HCT116 (cell line): ENCODE results near the gene LMAN1L. TPM values are rescaled to one million over a fixed set of nuclear protein-coding genes. Genes with fewer than 3 reads are reported as not detected.

Source experiments
- ATAC-seq: fragments of 200-7000 bp; cut with Tn5 transposase; 2 replicates; pipeline ENCODE4 v1.9.1; 2020; ENCODE audit warnings: mild to moderate bottlenecking, moderate library complexity
- BruUV-seq: library from RNA; stranded (reverse); fragments of 400-500 nt; replicated peaks from 2 replicates; lab custom pipeline; 2021; lab: Mats Ljungman, UMichigan
- CTCF ChIA-PET: fragments of 300-600 bp; sonication (Branson Sonifier 250); formaldehyde crosslinking; loops from one replicate; lab custom pipeline; 2021; ENCODE audit warnings: antibody characterized with exemption; lab: Charles Lee
- POLR2A ChIA-PET: fragments of 300-600, 350-600 bp; sonication (Branson Sonifier 250); formaldehyde crosslinking; loops from one replicate; lab custom pipeline; 2021; ENCODE audit warnings: antibody characterized with exemption; lab: Charles Lee
- RAD21 ChIA-PET, 2 experiments: fragments of 300-600 bp; sonication (Branson Sonifier 250); formaldehyde crosslinking; loops; one replicate each; lab custom pipeline; 2023; ENCODE audit warnings: low total read pairs in 2 of 2; ENCODE audit not compliant: uncharacterized antibody in 2 of 2, unreplicated experiment in 2 of 2, low non-redundant PET in 1 of 2; lab: Charles Lee
- DNase-seq: peaks from one replicate; pipeline ENCODE4 v3.0.0-alpha.2; 2010; ENCODE audit warnings: low read depth, low spot score
- H2AFZ ChIP-seq: fragments of 200-600 bp; shearing (Covaris generic), sonication (generic); 2 replicates; pipeline ENCODE4 v1.6.1; 2017; ENCODE audit warnings: low read depth, mixed run types, mixed read lengths, antibody characterized with exemption, low read length; ENCODE audit not compliant: poor library complexity, severe bottlenecking
- H3K27ac ChIP-seq: 2 replicates; pipeline ENCODE4 v1.5.1; 2012; ENCODE audit warnings: low read depth, low read length
- H3K27me3 ChIP-seq: fragments of 200-600 bp; sonication (generic); 2 replicates; pipeline ENCODE4 v1.6.1; 2016; ENCODE audit warnings: mixed run types, low read length, mixed read lengths; ENCODE audit not compliant: insufficient read depth
- H3K36me3 ChIP-seq, 2 experiments: fragments of 200-500 bp in 1 of 2; fragments of 200-600 bp in 1 of 2; sonication (Bioruptor generic) in 1 of 2; sonication (generic) in 1 of 2; 2 replicates each; pipeline versions ENCODE4 v1.5.1 to v1.6.1; 2014 to 2016; ENCODE audit warnings: low read length in 2 of 2, inconsistent platforms in 1 of 2, mixed read lengths in 1 of 2, mixed run types in 1 of 2; ENCODE audit not compliant: insufficient read depth in 2 of 2, control insufficient read depth in 1 of 2
- H3K4me1 ChIP-seq, 2 experiments: fragments of 200-600 bp in 1 of 2; sonication (generic) in 1 of 2; 2 replicates each; pipeline versions ENCODE4 v1.5.1 to v1.6.1; 2012 to 2017; ENCODE audit warnings: low read length in 2 of 2, inconsistent platforms in 1 of 2, mild to moderate bottlenecking in 1 of 2, mixed read lengths in 1 of 2, mixed run types in 1 of 2, moderate library complexity in 1 of 2; ENCODE audit not compliant: insufficient read depth in 2 of 2, control insufficient read depth in 1 of 2
- H3K4me2 ChIP-seq: fragments of 200-600 bp; sonication (generic); 2 replicates; pipeline ENCODE4 v1.6.1; 2017; ENCODE audit warnings: mixed run types, low read length, mixed read lengths
- H3K4me3 ChIP-seq, 2 experiments: fragments of 200-600 bp in 1 of 2; sonication (generic) in 1 of 2; replicated peaks in 1 of 2; 2 replicates each; pipeline ENCODE4 v1.5.1; 2011 to 2016; ENCODE audit warnings: low read length in 2 of 2, control low read depth in 1 of 2, low read depth in 1 of 2, mild to moderate bottlenecking in 1 of 2, mixed read lengths in 1 of 2, mixed run types in 1 of 2
- H3K79me2 ChIP-seq: fragments of 200-600 bp; sonication (generic); 2 replicates; pipeline ENCODE4 v1.6.1; 2017; ENCODE audit warnings: mild to moderate bottlenecking, mixed run types, low read length, moderate library complexity, mixed read lengths; ENCODE audit not compliant: insufficient read depth
- H3K9ac ChIP-seq: fragments of 200-600 bp; sonication (generic); 2 replicates; pipeline ENCODE4 v1.6.1; 2016; ENCODE audit warnings: low read length, mixed read lengths
- H3K9me2 ChIP-seq: fragments of 200-600 bp; sonication (generic), shearing (Covaris generic); 2 replicates; pipeline ENCODE4 v1.6.1; 2017; ENCODE audit warnings: mixed run types, mild to moderate bottlenecking, moderate library complexity; ENCODE audit not compliant: insufficient read depth
- H3K9me3 ChIP-seq, 2 experiments: fragments of 200-500 bp in 1 of 2; fragments of 200-600 bp in 1 of 2; sonication (Bioruptor generic) in 1 of 2; sonication (generic) in 1 of 2; 2 replicates each; pipeline ENCODE4 v1.6.1; 2014 to 2017; ENCODE audit warnings: low read length in 2 of 2, mixed read lengths in 2 of 2, inconsistent platforms in 1 of 2, low read depth in 1 of 2, mild to moderate bottlenecking in 1 of 2, mixed run types in 1 of 2, moderate library complexity in 1 of 2; ENCODE audit not compliant: control insufficient read depth in 1 of 2, insufficient read depth in 1 of 2
- H4K20me1 ChIP-seq: fragments of 200-600 bp; sonication (generic), shearing (Covaris generic); 2 replicates; pipeline ENCODE4 v1.6.1; 2017; ENCODE audit warnings: mixed run types, mild to moderate bottlenecking, moderate library complexity; ENCODE audit not compliant: insufficient read depth
- ATF3 ChIP-seq: IDR thresholded peaks from 2 replicates; pipeline ENCODE4 v1.6.1; 2012
- ELF1 ChIP-seq: IDR thresholded peaks from 2 replicates; pipeline ENCODE4 v1.6.1; 2012; ENCODE audit warnings: low read depth, borderline replicate concordance
- FOSL1 ChIP-seq: IDR thresholded peaks from 2 replicates; pipeline ENCODE4 v1.6.1; 2012; ENCODE audit warnings: low read depth
- MAX ChIP-seq: IDR thresholded peaks from 2 replicates; pipeline ENCODE4 v1.6.1; 2012
- POLR2A ChIP-seq: IDR thresholded peaks from 2 replicates; pipeline ENCODE4 v1.7.0; 2011; ENCODE audit warnings: borderline replicate concordance; ENCODE audit not compliant: insufficient read depth, insufficient read length; ENCODE audit errors: extremely low read depth
- SIN3A ChIP-seq: IDR thresholded peaks from 2 replicates; pipeline ENCODE4 v1.6.1; 2012; ENCODE audit warnings: low read depth
- TCF7L2 ChIP-seq: IDR thresholded peaks from 2 replicates; pipeline ENCODE4 v1.7.0; 2011; ENCODE audit warnings: borderline replicate concordance, inconsistent platforms; ENCODE audit not compliant: insufficient read depth, insufficient read length; ENCODE audit errors: extremely low read depth
- ZNF274 ChIP-seq: fragments of 200-500 bp; sonication (Bioruptor generic); IDR thresholded peaks from 2 replicates; pipeline ENCODE4 v1.6.1; 2014; ENCODE audit warnings: mild to moderate bottlenecking, low read depth, low read length, inconsistent platforms
- intact Hi-C: fragments of 100-400 bp; cut with micrococcal nuclease; formaldehyde crosslinking; loops from 2 replicates; pipeline ENCODE4 v1.10.0; 2022
- total RNA-seq: library from RNA; stranded (reverse); gene quantifications from one replicate; pipeline ENCODE4 v1.2.1, GENCODE V29; 2021; ENCODE audit not compliant: unreplicated experiment

LMAN1L gene
- total RNA-seq, 1 experiment from 2014 or later: 0.17 TPM

GRCh38 chr15:74829486-74829885, 16.9 kb downstream of the LMAN1L start:
- no peak for TF ChIP-seq POLR2A
- TF ChIP-seq TCF7L2: no peak
- TF ChIP-seq ELF1: no peak
- no peak for TF ChIP-seq MAX
- no peak for TF ChIP-seq SIN3A
- TF ChIP-seq FOSL1: no peak
- no peak for TF ChIP-seq ZNF274
- no peak for TF ChIP-seq ATF3
- TF ChIP-seq, all 23 proteins: peak for 0
- no peaks in the 10 kb centered on the region for H3K36me3 ChIP-seq
- H3K27me3 ChIP-seq: peaks cover 21% of the 10 kb centered on the region; the same call in 1 of the 2 replicates
- no peak overlapping the region for H3K27ac ChIP-seq
- H3K9ac ChIP-seq: no peak overlapping the region
- ChIA-PET RAD21 (no interaction called here), POLR2A (no interaction called here), CTCF (no interaction called here)
- peaks cover 0 to 4% of the 10 kb centered on the region in 2 experiments; a peak in 1 of 4 replicates for H3K4me1 ChIP-seq
- no peak for ATAC-seq
- no peaks in the 10 kb centered on the region for H3K79me2 ChIP-seq
- no TSS peak for BruUV-seq
- no peak overlapping the region for H3K4me3 ChIP-seq
- no peaks in the 10 kb centered on the region for H3K9me2 ChIP-seq
- H3K4me2 ChIP-seq: no peak overlapping the region
- no peaks in the 10 kb centered on the region for H3K9me3 ChIP-seq
- DNase-seq: no peak
- H4K20me1 ChIP-seq: no peaks in the 10 kb centered on the region
- intact Hi-C loops: no loop called here
- no peak overlapping the region for H2AFZ ChIP-seq

GRCh38 chr15:74829991-74830390, 17.4 kb downstream of the LMAN1L start:
- no peak overlapping the region for H3K4me3 ChIP-seq
- peaks cover 21% of the 10 kb centered on the region; the same call in 1 of the 2 replicates for H3K27me3 ChIP-seq
- H3K4me2 ChIP-seq: no peak overlapping the region
- H3K9me3 ChIP-seq: no peaks in the 10 kb centered on the region
- H3K9me2 ChIP-seq: no peaks in the 10 kb centered on the region
- no peak overlapping the region for H3K27ac ChIP-seq
- peaks cover 0 to 4% of the 10 kb centered on the region in 2 experiments; a peak in 1 of 4 replicates for H3K4me1 ChIP-seq
- RAD21 ChIA-PET: no interaction called here
- TF ChIP-seq FOSL1 (no peak), POLR2A (no peak)
- CTCF ChIA-PET: no interaction called here
- intact Hi-C loops: no loop called here
- no peak overlapping the region for H2AFZ ChIP-seq
- no peaks in the 10 kb centered on the region for H3K79me2 ChIP-seq
- POLR2A ChIA-PET: no interaction called here
- ATAC-seq: no peak
- H3K9ac ChIP-seq: no peak overlapping the region
- H4K20me1 ChIP-seq: no peaks in the 10 kb centered on the region
- no peak for DNase-seq
- no peaks in the 10 kb centered on the region for H3K36me3 ChIP-seq
- BruUV-seq: no TSS peak
